ENCODE results near the gene KRTAP13-3.

KRTAP13-3 gene

GRCh38 chr21:30415993-30416392 lies 9.7 kb downstream of the KRTAP13-3 start:
- H3K9me3 ChIP-seq (ENCODE audit: insufficient read depth, low read length) = peaks cover 8% of the 10 kb centered on the region; the same call in 1 of the 2 replicates
- H3K4me3 ChIP-seq (ENCODE audit: insufficient read depth, low read length, poor library complexity, severe bottlenecking) = no peak overlapping the region
- TF ChIP-seq EZH2phosphoT487 (conservative IDR thresholded peaks at IDR 0.05; ENCODE audit: low read length) (no peak), CTCF (IDR thresholded peaks at IDR 0.05; ENCODE audit: insufficient read depth, low read length, poor library complexity, severe bottlenecking) (no peak)
- no peaks in the 10 kb centered on the region for H3K9me2 ChIP-seq (replicated peaks; ENCODE audit: insufficient read depth, low read length)
- no peaks in the 10 kb centered on the region for H3F3A ChIP-seq (ENCODE audit: insufficient read depth)
- no peak overlapping the region for H3K27ac ChIP-seq (ENCODE audit: low read depth, low read length)
- no peaks in the 10 kb centered on the region for H3K79me2 ChIP-seq (ENCODE audit: insufficient read depth, low read length)
- H3K27me3 ChIP-seq (ENCODE audit: low read length) = no peaks in the 10 kb centered on the region
- no peak overlapping the region for H2AFZ ChIP-seq (ENCODE audit: low read depth, low read length, severe bottlenecking)
- H3K4me2 ChIP-seq (ENCODE audit: low read depth, low read length, poor library complexity, severe bottlenecking) = no peak overlapping the region
- no peaks in the 10 kb centered on the region for H3K36me3 ChIP-seq (ENCODE audit: low read length)
- H4K20me1 ChIP-seq (ENCODE audit: low read depth, low read length) = no peaks in the 10 kb centered on the region
- no peak overlapping the region for H3K9ac ChIP-seq (ENCODE audit: low read length)

- Histone ChIP-seq H3K36me3 (ENCODE audit: low read length) (no peaks in the 10 kb centered on the region), H2AFZ (ENCODE audit: low read depth, low read length, severe bottlenecking) (peak overlapping the region; percentile 68), H3K27ac (ENCODE audit: low read depth, low read length) (no peak overlapping the region), H4K20me1 (ENCODE audit: low read depth, low read length) (no peaks in the 10 kb centered on the region), H3K9me3 (ENCODE audit: insufficient read depth, low read length) (no peaks in the 10 kb centered on the region), H3K27me3 (ENCODE audit: low read length) (no peaks in the 10 kb centered on the region), H3K79me2 (ENCODE audit: insufficient read depth, low read length) (no peaks in the 10 kb centered on the region), H3K9me2 (replicated peaks; ENCODE audit: insufficient read depth, low read length) (no peaks in the 10 kb centered on the region), H3K4me2 (ENCODE audit: low read depth, low read length, poor library complexity, severe bottlenecking) (peak overlapping the region; percentile 3), H3F3A (ENCODE audit: insufficient read depth) (no peaks in the 10 kb centered on the region), H3K9ac (ENCODE audit: low read length) (no peak overlapping the region), H3K4me3 (ENCODE audit: insufficient read depth, low read length, poor library complexity, severe bottlenecking) (no peak overlapping the region)
- peak; percentile 43 for TF ChIP-seq CTCF (IDR thresholded peaks at IDR 0.05; ENCODE audit: insufficient read depth, low read length, poor library complexity, severe bottlenecking)
- TF ChIP-seq EZH2phosphoT487 (conservative IDR thresholded peaks at IDR 0.05; ENCODE audit: low read length) = no peak
Measured at GRCh38 chr21:30408782-30409494, 16.8 kb downstream of the KRTAP13-3 start.

GRCh38 chr21:30395731-30396130 lies 30.0 kb downstream of the KRTAP13-3 start, which contains the start of gene KRTAP13-1:
Gene KRTAP13-1, plus strand, starts transcription at chr21:30396031. Its CDS starts 56 bp downstream, at chr21:30396087.
- Histone ChIP-seq H3K27ac (ENCODE audit: low read depth, low read length) (no peak within 1 kb of the TSS), H4K20me1 (ENCODE audit: low read depth, low read length) (no peaks in the 10 kb centered on the region), H3K4me2 (ENCODE audit: low read depth, low read length, poor library complexity, severe bottlenecking) (no peak within 1 kb of the TSS), H3K9ac (ENCODE audit: low read length) (no peak within 1 kb of the TSS), H3K9me2 (replicated peaks; ENCODE audit: insufficient read depth, low read length) (no peaks in the 10 kb centered on the region), H2AFZ (ENCODE audit: low read depth, low read length, severe bottlenecking) (no peak within 1 kb of the TSS), H3F3A (ENCODE audit: insufficient read depth) (no peaks in the 10 kb centered on the region), H3K36me3 (ENCODE audit: low read length) (no peaks in the 10 kb centered on the region), H3K4me3 (ENCODE audit: insufficient read depth, low read length, poor library complexity, severe bottlenecking) (no peak within 1 kb of the TSS), H3K79me2 (ENCODE audit: insufficient read depth, low read length) (no peaks in the 10 kb centered on the region), H3K9me3 (ENCODE audit: insufficient read depth, low read length) (no peaks in the 10 kb centered on the region), H3K27me3 (ENCODE audit: low read length) (no peaks in the 10 kb centered on the region)
- no peak for TF ChIP-seq EZH2phosphoT487 (conservative IDR thresholded peaks at IDR 0.05; ENCODE audit: low read length)
- no peak for TF ChIP-seq CTCF (IDR thresholded peaks at IDR 0.05; ENCODE audit: insufficient read depth, low read length, poor library complexity, severe bottlenecking)
